Measurements from ENCODE around the gene MED12. TPM values are rescaled to one million over a fixed set of nuclear protein-coding genes. Genes with fewer than 3 reads are reported as not detected.

The MED12 gene
- total RNA-seq, 2 donors from 2014 or later, result 68.5 to 72.9 TPM

- DNase-seq (ENCODE audit: low spot score) (no peak), ATAC-seq (no peak)
- Mint-ChIP-seq H3K27me3 (peaks cover 0 to 8% of the 10 kb centered on the region in 2 donors), H3K4me1 (ENCODE audit: low read depth in 2 of 2) (peaks cover 18 to 33% of the 10 kb centered on the region in 2 donors), H3K4me3 (peak overlapping the region; percentile 77), H3K9me3 (no peaks in the 10 kb centered on the region), H3K27ac (peak overlapping the region; percentile 69 to 85), H3K36me3 (peaks cover 5% of the 10 kb centered on the region)
Measured at GRCh38 chrX:71117358-71117757, 1.0 kb upstream of the MED12 start.

GRCh38 chrX:71118985-71119535 lies 664 bp downstream of the MED12 start:
- peaks cover 13% of the 10 kb centered on the region for H3K36me3 Mint-ChIP-seq
- H3K27me3 Mint-ChIP-seq, result peaks cover 0 to 5% of the 10 kb centered on the region in 2 donors
- ATAC-seq (peak; percentile 51), DNase-seq (ENCODE audit: low spot score) (no peak)
- H3K9me3 Mint-ChIP-seq, result no peaks in the 10 kb centered on the region
- peaks cover 10 to 31% of the 10 kb centered on the region in 2 donors for H3K4me1 Mint-ChIP-seq (ENCODE audit: low read depth in 2 of 2)
- peak overlapping the region in 1 of 2 donors; percentile 85 for H3K27ac Mint-ChIP-seq
- H3K4me3 Mint-ChIP-seq, result peak overlapping the region; percentile 77

GRCh38 chrX:71128166-71128833 lies 9.9 kb downstream of the MED12 start:
- Mint-ChIP-seq H3K9me3 (no peaks in the 10 kb centered on the region), H3K4me1 (ENCODE audit: low read depth in 2 of 2) (peaks cover 13 to 19% of the 10 kb centered on the region in 2 donors), H3K4me3 (no peak overlapping the region), H3K36me3 (peaks cover 28% of the 10 kb centered on the region), H3K27me3 (peaks cover 0 to 7% of the 10 kb centered on the region in 2 donors), H3K27ac (peak overlapping the region; percentile 28 to 45)
- ATAC-seq (no peak), DNase-seq (ENCODE audit: low spot score) (no peak)

- Mint-ChIP-seq H3K27ac (peak overlapping the region; percentile 28 to 45), H3K9me3 (no peaks in the 10 kb centered on the region), H3K27me3 (peaks cover 0 to 7% of the 10 kb centered on the region in 2 donors), H3K4me3 (peak overlapping the region; percentile 12), H3K4me1 (ENCODE audit: low read depth in 2 of 2) (peaks cover 13 to 18% of the 10 kb centered on the region in 2 donors), H3K36me3 (peaks cover 24% of the 10 kb centered on the region)
- DNase-seq (ENCODE audit: low spot score), result peak; percentile 67
- peak; percentile 78 to 83 for ATAC-seq
Measured at GRCh38 chrX:71128915-71129765, 10.7 kb downstream of the MED12 start.

DNA sequence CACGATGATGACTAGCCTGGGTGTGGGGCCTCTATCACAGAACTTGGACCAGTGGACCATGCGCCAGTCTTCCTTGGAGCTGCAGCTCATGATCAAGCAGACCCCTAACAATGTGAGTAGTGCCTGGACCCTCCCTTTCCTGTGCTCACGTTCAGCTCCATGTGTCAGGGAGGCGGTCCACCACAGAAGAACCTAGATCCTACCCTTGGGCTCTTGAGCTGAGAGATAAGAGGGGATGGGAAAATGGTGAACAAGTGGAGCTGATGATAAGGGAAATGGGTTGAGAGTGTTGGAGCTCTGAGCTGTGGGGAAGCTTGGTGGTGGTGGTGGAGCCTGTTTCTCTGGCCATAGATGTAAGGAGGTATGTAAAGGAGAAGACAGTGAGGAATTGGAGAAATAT lies 13.1 kb downstream of the MED12 start:
- Mint-ChIP-seq H3K36me3 (peaks cover 34% of the 10 kb centered on the region), H3K9me3 (no peaks in the 10 kb centered on the region), H3K27ac (no peak overlapping the region), H3K4me3 (no peak overlapping the region), H3K4me1 (ENCODE audit: low read depth in 2 of 2) (peaks cover 13 to 14% of the 10 kb centered on the region in 2 donors), H3K27me3 (peaks cover 0 to 6% of the 10 kb centered on the region in 2 donors)
- ATAC-seq (no peak), DNase-seq (ENCODE audit: low spot score) (no peak)

DNA sequence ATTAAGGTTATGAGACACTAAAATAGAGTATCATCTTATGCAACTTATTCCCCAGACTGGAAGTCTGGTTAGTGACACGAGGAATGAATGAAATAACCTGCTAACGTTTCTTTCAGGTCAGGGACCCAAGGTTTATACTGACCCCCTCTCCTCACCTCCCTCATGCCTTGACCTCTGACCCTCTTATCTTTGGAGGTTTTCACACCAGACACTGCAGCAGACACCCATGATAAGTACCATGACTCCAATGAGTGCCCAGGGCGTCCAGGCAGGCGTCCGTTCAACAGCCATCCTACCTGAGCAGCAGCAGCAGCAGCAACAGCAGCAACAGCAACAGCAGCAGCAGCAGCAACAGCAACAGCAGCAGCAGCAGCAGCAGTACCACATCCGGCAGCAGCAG lies 22.0 kb downstream of the MED12 start:
- ATAC-seq (no peak), DNase-seq (ENCODE audit: low spot score) (no peak)
- peaks cover 16% of the 10 kb centered on the region for H3K36me3 Mint-ChIP-seq
- no peaks in the 10 kb centered on the region for H3K9me3 Mint-ChIP-seq
- no peak overlapping the region for H3K27ac Mint-ChIP-seq
- H3K4me1 Mint-ChIP-seq (ENCODE audit: low read depth in 2 of 2), result peaks cover 8% of the 10 kb centered on the region in 2 donors
- no peak overlapping the region for H3K4me3 Mint-ChIP-seq
- H3K27me3 Mint-ChIP-seq, result peaks cover 0 to 8% of the 10 kb centered on the region in 2 donors

- no peak overlapping the region for H3K27ac Mint-ChIP-seq
- no peaks in the 10 kb centered on the region for H3K9me3 Mint-ChIP-seq
- DNase-seq (ENCODE audit: low spot score) (no peak), ATAC-seq (no peak)
- H3K27me3 Mint-ChIP-seq, result peaks cover 0 to 6% of the 10 kb centered on the region in 2 donors
- peaks cover 10 to 16% of the 10 kb centered on the region in 2 donors for H3K4me1 Mint-ChIP-seq (ENCODE audit: low read depth in 2 of 2)
- H3K4me3 Mint-ChIP-seq, result no peak overlapping the region
- H3K36me3 Mint-ChIP-seq, result peaks cover 9% of the 10 kb centered on the region
Measured at GRCh38 chrX:71143508-71143907, 25.1 kb downstream of the MED12 start.

GRCh38 chrX:71144651-71145050 lies 26.3 kb downstream of the MED12 start, which contains the start of gene NLGN3:
TSS of gene NLGN3 (plus strand) at chrX:71144841. CDS start at chrX:71147750, 2,909 bp downstream.
- no peaks in the 10 kb centered on the region for H3K9me3 Mint-ChIP-seq
- no peak within 1 kb of the TSS for H3K4me3 Mint-ChIP-seq
- no peak for ATAC-seq
- peaks cover 10 to 16% of the 10 kb centered on the region in 2 donors for H3K4me1 Mint-ChIP-seq (ENCODE audit: low read depth in 2 of 2)
- H3K36me3 Mint-ChIP-seq, result no peaks in the 10 kb centered on the region
- no peak within 1 kb of the TSS for H3K27ac Mint-ChIP-seq
- no peak for DNase-seq (ENCODE audit: low spot score)
- H3K27me3 Mint-ChIP-seq, result peaks cover 0 to 3% of the 10 kb centered on the region in 2 donors

DNA sequence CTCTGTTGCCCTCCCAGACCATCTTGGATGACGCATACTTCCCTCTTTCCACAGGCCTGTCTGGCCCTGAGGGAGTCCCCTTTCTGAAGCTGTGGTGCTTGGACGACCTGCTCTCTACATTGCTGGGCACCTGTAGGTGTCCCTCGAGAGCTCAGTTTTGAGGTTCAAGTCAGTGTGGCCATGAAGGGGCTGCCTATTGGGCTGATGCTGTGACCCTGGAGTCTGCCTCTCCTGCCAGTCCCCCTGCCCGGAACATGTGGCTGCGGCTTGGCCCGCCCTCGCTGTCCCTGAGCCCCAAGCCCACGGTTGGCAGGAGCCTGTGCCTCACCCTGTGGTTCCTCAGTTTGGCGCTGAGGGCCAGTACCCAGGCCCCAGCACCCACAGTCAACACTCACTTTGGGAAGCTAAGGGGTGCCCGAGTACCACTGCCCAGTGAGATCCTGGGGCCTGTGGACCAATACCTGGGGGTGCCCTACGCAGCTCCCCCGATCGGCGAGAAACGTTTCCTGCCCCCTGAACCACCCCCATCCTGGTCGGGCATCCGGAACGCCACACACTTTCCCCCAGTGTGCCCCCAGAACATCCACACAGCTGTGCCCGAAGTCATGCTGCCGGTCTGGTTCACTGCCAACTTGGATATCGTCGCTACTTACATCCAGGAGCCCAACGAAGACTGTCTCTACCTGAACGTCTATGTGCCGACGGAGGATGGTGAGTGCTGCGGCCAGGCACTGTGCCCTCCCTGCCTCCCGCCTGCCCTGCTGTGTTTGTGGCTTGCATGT lies 29.3 kb downstream of the MED12 start:
- Mint-ChIP-seq H3K9me3 (no peaks in the 10 kb centered on the region), H3K4me3 (no peak overlapping the region), H3K4me1 (ENCODE audit: low read depth in 2 of 2) (peaks cover 10 to 16% of the 10 kb centered on the region in 2 donors), H3K27me3 (peaks cover 0 to 3% of the 10 kb centered on the region in 2 donors), H3K36me3 (no peaks in the 10 kb centered on the region), H3K27ac (no peak overlapping the region)
- no peak for DNase-seq (ENCODE audit: low spot score)
- no peak for ATAC-seq

- peaks cover 0 to 4% of the 10 kb centered on the region in 2 donors for H3K27me3 Mint-ChIP-seq
- no peak for ATAC-seq
- H3K4me3 Mint-ChIP-seq, result no peak overlapping the region
- DNase-seq (ENCODE audit: low spot score), result no peak
- H3K4me1 Mint-ChIP-seq (ENCODE audit: low read depth in 2 of 2), result peaks cover 10 to 16% of the 10 kb centered on the region in 2 donors
- H3K27ac Mint-ChIP-seq, result no peak overlapping the region
- no peaks in the 10 kb centered on the region for H3K9me3 Mint-ChIP-seq
- no peaks in the 10 kb centered on the region for H3K36me3 Mint-ChIP-seq
Measured at GRCh38 chrX:71148278-71148663, 29.9 kb downstream of the MED12 start.

DNA sequence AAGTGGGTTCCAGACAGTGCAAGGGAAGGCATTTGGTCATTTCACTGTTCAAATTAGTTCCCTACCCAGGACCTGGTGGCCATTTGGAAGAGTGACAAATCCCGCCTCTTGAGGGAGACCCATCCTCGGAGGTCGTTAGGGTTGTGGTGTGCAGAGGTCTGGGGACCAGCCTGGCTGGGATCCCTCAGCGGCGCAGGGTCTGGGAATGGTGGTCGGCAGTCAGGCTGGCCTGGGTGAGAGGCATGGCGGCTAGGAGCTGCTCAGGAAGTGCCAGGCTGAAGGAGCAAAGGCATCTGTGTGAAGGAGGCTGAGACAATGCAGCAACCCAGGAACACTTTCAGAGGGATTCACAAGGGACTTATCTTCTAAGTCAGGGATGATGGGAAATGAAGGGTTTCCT lies 33.0 kb downstream of the MED12 start:
- Mint-ChIP-seq H3K4me3 (no peak overlapping the region), H3K27ac (no peak overlapping the region), H3K27me3 (peaks cover 0 to 6% of the 10 kb centered on the region in 2 donors), H3K9me3 (no peaks in the 10 kb centered on the region), H3K4me1 (ENCODE audit: low read depth in 2 of 2) (peaks cover 3 to 7% of the 10 kb centered on the region in 2 donors), H3K36me3 (no peaks in the 10 kb centered on the region)
- no peak for ATAC-seq
- DNase-seq (ENCODE audit: low spot score), result no peak

DNA sequence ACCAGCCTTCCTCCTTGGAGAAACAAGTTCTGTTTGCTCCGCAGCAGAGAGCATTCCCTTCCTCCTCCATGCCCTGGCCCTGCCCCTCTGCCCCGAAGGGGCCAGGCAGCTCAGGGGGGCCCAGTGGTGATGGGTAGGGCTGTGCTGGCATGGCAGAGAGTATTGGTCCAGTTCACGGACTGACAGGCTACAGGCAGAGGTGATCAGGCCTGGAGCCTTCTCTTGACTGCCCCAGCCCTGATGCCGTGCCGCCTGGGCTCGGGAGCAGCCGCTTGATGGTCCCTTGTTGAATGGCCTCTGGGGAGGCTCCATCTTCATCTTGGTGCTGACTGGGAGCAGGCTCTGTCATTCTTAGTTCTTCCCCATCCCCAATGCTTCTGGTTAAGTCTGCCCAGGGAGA lies 35.8 kb downstream of the MED12 start:
- Mint-ChIP-seq H3K27me3 (peaks cover 0 to 6% of the 10 kb centered on the region in 2 donors), H3K36me3 (no peaks in the 10 kb centered on the region), H3K27ac (no peak overlapping the region), H3K4me3 (no peak overlapping the region), H3K4me1 (ENCODE audit: low read depth in 2 of 2) (peaks cover 0 to 4% of the 10 kb centered on the region in 2 donors), H3K9me3 (no peaks in the 10 kb centered on the region)
- no peak for DNase-seq (ENCODE audit: low spot score)
- ATAC-seq, result peak in 1 of 2 donors; percentile 26

- H3K9me3 Mint-ChIP-seq, result no peaks in the 10 kb centered on the region
- H3K27ac Mint-ChIP-seq, result no peak overlapping the region
- H3K36me3 Mint-ChIP-seq, result no peaks in the 10 kb centered on the region
- no peak overlapping the region for H3K4me3 Mint-ChIP-seq
- H3K27me3 Mint-ChIP-seq, result peaks cover 0 to 6% of the 10 kb centered on the region in 2 donors
- peaks cover 0 to 4% of the 10 kb centered on the region in 2 donors for H3K4me1 Mint-ChIP-seq (ENCODE audit: low read depth in 2 of 2)
- DNase-seq (ENCODE audit: low spot score) (no peak), ATAC-seq (no peak)
Measured at GRCh38 chrX:71154641-71155040, 36.2 kb downstream of the MED12 start.
